Measurements from ENCODE around the gene UTP25.

DNA sequence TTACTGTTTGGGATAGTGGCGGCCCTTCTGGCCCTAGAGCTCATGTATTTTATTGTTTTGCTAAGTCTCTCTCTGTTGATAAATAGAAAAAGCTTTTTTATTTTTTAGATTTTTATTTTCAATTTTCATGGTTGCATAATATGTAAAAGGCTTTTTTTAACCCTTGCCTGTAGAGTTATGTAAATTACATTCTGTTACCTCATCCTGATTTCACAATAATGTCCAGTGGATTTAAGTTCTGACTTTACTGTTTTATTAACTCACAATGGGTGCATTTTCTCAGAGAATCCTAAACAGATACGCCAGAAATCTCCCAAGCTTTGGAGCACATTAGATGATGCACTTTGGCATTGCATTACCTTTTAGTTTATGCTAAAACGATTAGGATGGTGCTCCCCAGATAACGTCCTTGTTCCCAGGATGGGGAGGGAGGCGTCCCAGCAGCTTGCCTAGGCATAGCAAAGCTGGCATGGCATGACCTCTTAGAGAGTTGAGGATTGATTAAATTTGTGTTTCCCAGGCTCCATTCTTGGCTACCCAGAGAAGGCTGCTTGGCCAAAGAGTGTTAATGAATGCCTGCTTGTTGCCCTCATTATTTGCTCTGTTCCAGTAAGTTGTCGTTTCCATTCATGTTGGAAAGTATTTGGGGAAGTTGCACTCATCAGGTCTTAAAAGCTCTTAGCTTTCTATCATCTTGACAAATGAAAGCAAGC lies 17.1 kb downstream of the UTP25 start:
- TF ChIP-seq EP300 (conservative IDR thresholded peaks at IDR 0.05; ENCODE audit: poor library complexity, severe bottlenecking): no peak
- TF ChIP-seq, protein P1, sequence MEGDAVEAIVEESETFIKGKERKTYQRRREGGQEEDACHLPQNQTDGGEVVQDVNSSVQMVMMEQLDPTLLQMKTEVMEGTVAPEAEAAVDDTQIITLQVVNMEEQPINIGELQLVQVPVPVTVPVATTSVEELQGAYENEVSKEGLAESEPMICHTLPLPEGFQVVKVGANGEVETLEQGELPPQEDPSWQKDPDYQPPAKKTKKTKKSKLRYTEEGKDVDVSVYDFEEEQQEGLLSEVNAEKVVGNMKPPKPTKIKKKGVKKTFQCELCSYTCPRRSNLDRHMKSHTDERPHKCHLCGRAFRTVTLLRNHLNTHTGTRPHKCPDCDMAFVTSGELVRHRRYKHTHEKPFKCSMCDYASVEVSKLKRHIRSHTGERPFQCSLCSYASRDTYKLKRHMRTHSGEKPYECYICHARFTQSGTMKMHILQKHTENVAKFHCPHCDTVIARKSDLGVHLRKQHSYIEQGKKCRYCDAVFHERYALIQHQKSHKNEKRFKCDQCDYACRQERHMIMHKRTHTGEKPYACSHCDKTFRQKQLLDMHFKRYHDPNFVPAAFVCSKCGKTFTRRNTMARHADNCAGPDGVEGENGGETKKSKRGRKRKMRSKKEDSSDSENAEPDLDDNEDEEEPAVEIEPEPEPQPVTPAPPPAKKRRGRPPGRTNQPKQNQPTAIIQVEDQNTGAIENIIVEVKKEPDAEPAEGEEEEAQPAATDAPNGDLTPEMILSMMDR (IDR thresholded peaks at IDR 0.05; ENCODE audit: poor library complexity, severe bottlenecking): no peak
- TF ChIP-seq POLR2AphosphoS5 (IDR thresholded peaks at IDR 0.05): no peak
- TF ChIP-seq SMC3 (conservative IDR thresholded peaks at IDR 0.05; ENCODE audit: poor library complexity): no peak
- TF ChIP-seq, protein P2, sequence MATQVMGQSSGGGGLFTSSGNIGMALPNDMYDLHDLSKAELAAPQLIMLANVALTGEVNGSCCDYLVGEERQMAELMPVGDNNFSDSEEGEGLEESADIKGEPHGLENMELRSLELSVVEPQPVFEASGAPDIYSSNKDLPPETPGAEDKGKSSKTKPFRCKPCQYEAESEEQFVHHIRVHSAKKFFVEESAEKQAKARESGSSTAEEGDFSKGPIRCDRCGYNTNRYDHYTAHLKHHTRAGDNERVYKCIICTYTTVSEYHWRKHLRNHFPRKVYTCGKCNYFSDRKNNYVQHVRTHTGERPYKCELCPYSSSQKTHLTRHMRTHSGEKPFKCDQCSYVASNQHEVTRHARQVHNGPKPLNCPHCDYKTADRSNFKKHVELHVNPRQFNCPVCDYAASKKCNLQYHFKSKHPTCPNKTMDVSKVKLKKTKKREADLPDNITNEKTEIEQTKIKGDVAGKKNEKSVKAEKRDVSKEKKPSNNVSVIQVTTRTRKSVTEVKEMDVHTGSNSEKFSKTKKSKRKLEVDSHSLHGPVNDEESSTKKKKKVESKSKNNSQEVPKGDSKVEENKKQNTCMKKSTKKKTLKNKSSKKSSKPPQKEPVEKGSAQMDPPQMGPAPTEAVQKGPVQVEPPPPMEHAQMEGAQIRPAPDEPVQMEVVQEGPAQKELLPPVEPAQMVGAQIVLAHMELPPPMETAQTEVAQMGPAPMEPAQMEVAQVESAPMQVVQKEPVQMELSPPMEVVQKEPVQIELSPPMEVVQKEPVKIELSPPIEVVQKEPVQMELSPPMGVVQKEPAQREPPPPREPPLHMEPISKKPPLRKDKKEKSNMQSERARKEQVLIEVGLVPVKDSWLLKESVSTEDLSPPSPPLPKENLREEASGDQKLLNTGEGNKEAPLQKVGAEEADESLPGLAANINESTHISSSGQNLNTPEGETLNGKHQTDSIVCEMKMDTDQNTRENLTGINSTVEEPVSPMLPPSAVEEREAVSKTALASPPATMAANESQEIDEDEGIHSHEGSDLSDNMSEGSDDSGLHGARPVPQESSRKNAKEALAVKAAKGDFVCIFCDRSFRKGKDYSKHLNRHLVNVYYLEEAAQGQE (IDR thresholded peaks at IDR 0.05; ENCODE audit: borderline replicate concordance): no peak
